Pancreas (tissue), 10 donors: ENCODE results near the gene ADGRG4. TPM values are rescaled to one million over a fixed set of nuclear protein-coding genes. Genes with fewer than 3 reads are reported as not detected.

Source experiments
- ATAC-seq, 4 donors: fragments of 200-7000 bp; cut with Tn5 transposase; one replicate each; pipeline versions ENCODE4 v1.8.0 to v1.9.1; 2020; ENCODE audit warnings: mild to moderate bottlenecking in 4 of 4, moderate library complexity in 4 of 4
- DNase-seq, 6 donors: peaks; one replicate each; pipeline ENCODE4 v3.0.0-alpha.2; 2020
- FAIRE-seq: peaks from 2 replicates; lab custom pipeline; 2012; peaks lifted over from hg19 to GRCh38; lab: Jason Lieb, UNC
- H3K27ac ChIP-seq, 4 donors: fragments of 200-600 bp; sonication (generic); 1 replicate in 3 of 4; 2 replicates in 1 of 4; pipeline versions ENCODE4 v1.5.0 to v1.8.0; 2020
- H3K27me3 ChIP-seq, 4 donors: fragments of 200-600 bp; one replicate each; pipeline ENCODE4 v1.8.0; 2021
- H3K36me3 ChIP-seq, 3 donors: fragments of 200-600 bp; sonication (generic) in 1 of 3; one replicate each; pipeline versions ENCODE4 v1.5.0 to v1.8.0; 2020 to 2021
- H3K4me1 ChIP-seq, 3 donors: fragments of 200-600 bp; one replicate each; pipeline ENCODE4 v1.8.0; 2021
- H3K4me3 ChIP-seq, 4 donors: fragments of 200-600 bp; sonication (generic) in 2 of 4; one replicate each; pipeline versions ENCODE4 v1.5.0 to v1.8.0; 2020 to 2021
- H3K9me3 ChIP-seq, 4 donors: fragments of 200-600 bp; one replicate each; pipeline ENCODE4 v1.8.0; 2021
- WGBS, 2 donors: extraction: QIAGEN DNeasy Blood & Tissue Kit; methylation state at CpG; one replicate each; pipeline ENCODE4 v1.1.7; 2013; 5-methylcytosine and 5-hydroxymethylcytosine counted together
- intact Hi-C, 3 donors: fragments of 100-400 bp; cut with DNase I; formaldehyde crosslinking; loops; one replicate each; pipeline versions ENCODE4 v1.11.1 to v1.14.2; 2022
- polyA plus RNA-seq, 2 donors: library from polyadenylated mRNA; stranded (reverse); fragments of 200-250 nt; gene quantifications; one replicate each; pipeline ENCODE4 v1.2.3, GENCODE V29; 2013
- total RNA-seq, 6 donors: library from RNA; stranded (reverse); fragmentation: NEBNext Ultra II Directional in 4 of 6; extraction: Animal tissue kit (Norgen Biotek cat#: 25700) in 4 of 6; gene quantifications; one replicate each; pipeline versions ENCODE4 v1.2.1 to v1.2.4, GENCODE V29; 2021 to 2023
- TF ChIP-seq, protein P1 (sequence below), 4 donors: fragments of 200-600 bp; sonication (generic) in 3 of 4; IDR thresholded peaks; one replicate each; pipeline versions ENCODE4 v1.5.0 to v1.8.0; 2021; ENCODE audit warnings: antibody characterized with exemption in 4 of 4
- donor health status: healthy with polysubstance abuse.
- donor health status: DM: no; HTN: no; CAD: no; lungs with moderate emphysema.
- donor health status: DM: no; HTN: no; CAD: no.
- donor health status: control.
- donor health status: control.
- donor health status: Bipolar disorder and iron deficiency.
- donor health status: DM: yes; HTN: yes; CAD: no.
- donor health status: DM: no; HTN: no; CAD: no.
- donor health status: DM: no; HTN: no; CAD: no.
- donor health status: DM: yes; HTN: yes; CAD: no.

The ADGRG4 gene
- total and polyA plus RNA-seq, 8 donors, result 0.02 TPM; not detected in 7

DNA sequence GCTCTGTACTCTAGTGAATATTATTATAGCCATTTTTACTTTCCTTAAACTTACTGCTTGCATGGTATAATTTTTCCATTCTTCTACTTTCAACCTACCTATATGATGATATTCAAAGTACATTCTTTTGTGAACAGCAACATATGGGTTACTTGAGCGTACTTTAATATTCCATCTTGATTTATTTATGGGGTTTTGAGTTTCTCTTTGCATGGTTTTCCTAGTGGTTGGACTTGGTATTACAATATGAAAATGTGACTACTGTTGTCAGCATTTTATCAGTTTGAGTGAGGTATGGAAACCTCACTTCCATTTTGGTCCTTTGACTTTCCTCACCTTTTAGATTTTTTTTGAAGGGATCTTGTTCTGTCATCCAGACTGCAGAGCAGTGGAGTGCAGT, 35.9 kb downstream of the ADGRG4 start:
- WGBS, 2 donors, result 72 to 82% methylated on average over 1 of the region's 1 CpG
- H3K9me3 ChIP-seq, result no peaks in the 10 kb centered on the region
- H3K4me1 ChIP-seq, result no peaks in the 10 kb centered on the region
- no peaks in the 10 kb centered on the region for H3K36me3 ChIP-seq
- H3K4me3 ChIP-seq, result no peak overlapping the region
- intact Hi-C loops, result no loop called here
- peaks cover 0 to 2% (median 0%) of the 10 kb centered on the region in 4 donors for H3K27me3 ChIP-seq
- ATAC-seq, result no peak
- peak; percentile 85 for FAIRE-seq
- no peak overlapping the region for H3K27ac ChIP-seq
- DNase-seq, result no peak
- TF ChIP-seq, protein P1, sequence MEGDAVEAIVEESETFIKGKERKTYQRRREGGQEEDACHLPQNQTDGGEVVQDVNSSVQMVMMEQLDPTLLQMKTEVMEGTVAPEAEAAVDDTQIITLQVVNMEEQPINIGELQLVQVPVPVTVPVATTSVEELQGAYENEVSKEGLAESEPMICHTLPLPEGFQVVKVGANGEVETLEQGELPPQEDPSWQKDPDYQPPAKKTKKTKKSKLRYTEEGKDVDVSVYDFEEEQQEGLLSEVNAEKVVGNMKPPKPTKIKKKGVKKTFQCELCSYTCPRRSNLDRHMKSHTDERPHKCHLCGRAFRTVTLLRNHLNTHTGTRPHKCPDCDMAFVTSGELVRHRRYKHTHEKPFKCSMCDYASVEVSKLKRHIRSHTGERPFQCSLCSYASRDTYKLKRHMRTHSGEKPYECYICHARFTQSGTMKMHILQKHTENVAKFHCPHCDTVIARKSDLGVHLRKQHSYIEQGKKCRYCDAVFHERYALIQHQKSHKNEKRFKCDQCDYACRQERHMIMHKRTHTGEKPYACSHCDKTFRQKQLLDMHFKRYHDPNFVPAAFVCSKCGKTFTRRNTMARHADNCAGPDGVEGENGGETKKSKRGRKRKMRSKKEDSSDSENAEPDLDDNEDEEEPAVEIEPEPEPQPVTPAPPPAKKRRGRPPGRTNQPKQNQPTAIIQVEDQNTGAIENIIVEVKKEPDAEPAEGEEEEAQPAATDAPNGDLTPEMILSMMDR (IDR thresholded peaks at IDR 0.05), result peak in 1 of 4 donors; percentile 41

DNA sequence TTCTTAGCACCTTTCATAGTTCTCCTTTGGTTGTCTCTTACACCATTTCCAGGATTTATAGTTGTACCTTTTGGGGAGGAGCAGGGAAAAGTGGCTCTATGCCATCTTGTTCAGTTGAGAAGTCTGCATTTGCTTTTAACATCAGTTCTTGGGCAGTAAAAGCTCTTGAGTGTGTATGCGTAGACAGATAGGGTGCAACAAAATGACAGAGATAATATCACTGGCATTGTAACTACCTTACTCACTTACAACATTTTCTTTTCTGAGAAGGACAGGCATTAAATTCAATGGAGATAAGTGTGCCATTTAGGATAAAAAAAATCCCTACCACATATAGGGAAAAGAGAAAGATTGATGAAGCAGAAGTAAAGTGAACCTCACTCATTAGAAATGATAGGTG, 38.9 kb downstream of the ADGRG4 start:
- no peak overlapping the region for H3K27ac ChIP-seq
- H3K4me3 ChIP-seq, result no peak overlapping the region
- H3K27me3 ChIP-seq, result peaks cover 0 to 10% (median 1%) of the 10 kb centered on the region in 4 donors
- WGBS, 2 donors, result 88 to 91% methylated on average over 1 of the region's 1 CpG
- DNase-seq (no peak), ATAC-seq (no peak), FAIRE-seq (no peak)
- H3K9me3 ChIP-seq, result no peaks in the 10 kb centered on the region
- H3K36me3 ChIP-seq, result no peaks in the 10 kb centered on the region
- TF ChIP-seq, protein P1 (IDR thresholded peaks at IDR 0.05), result no peak
- intact Hi-C loops, result no loop called here
- H3K4me1 ChIP-seq, result no peaks in the 10 kb centered on the region

DNA sequence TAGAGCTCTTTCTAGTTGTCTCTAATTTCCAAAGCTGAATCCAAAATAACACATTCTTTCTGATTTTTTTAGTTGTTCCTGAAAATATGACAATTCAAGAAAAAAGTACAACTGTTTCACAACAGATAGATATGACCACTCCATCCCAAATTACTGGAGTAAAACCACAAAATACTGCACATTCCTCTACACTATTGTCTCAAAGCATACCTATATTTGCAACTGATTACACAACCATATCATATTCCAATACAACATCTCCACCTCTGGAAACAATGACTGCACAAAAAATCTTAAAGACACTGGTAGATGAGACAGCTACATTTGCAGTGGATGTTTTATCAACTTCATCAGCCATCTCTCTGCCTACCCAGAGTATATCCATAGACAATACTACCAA, 43.6 kb downstream of the ADGRG4 start:
- FAIRE-seq, result peak; percentile 47
- TF ChIP-seq, protein P1 (IDR thresholded peaks at IDR 0.05), result no peak
- Histone ChIP-seq H3K27me3 (peaks cover 0 to 10% (median 1%) of the 10 kb centered on the region in 4 donors), H3K4me1 (no peaks in the 10 kb centered on the region), H3K27ac (no peak overlapping the region), H3K4me3 (no peak overlapping the region), H3K36me3 (no peaks in the 10 kb centered on the region), H3K9me3 (no peaks in the 10 kb centered on the region)
- no peak for ATAC-seq
- intact Hi-C loops, result no loop called here
- no peak for DNase-seq

DNA sequence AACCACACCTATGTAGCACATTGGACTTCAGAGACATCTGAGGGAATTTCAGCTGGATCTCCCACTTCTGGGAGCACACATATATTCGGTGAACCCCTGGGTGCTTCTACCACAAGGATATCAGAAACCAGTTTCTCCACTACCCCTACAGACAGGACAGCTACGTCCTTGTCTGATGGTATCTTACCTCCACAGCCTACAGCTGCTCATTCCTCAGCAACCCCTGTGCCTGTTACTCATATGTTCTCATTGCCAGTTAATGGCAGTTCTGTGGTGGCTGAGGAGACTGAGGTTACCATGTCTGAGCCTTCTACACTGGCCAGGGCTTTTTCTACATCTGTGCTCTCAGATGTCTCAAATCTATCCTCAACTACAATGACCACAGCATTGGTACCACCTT, 45.7 kb downstream of the ADGRG4 start:
- no peak for DNase-seq
- Histone ChIP-seq H3K9me3 (no peaks in the 10 kb centered on the region), H3K36me3 (no peaks in the 10 kb centered on the region), H3K4me1 (no peaks in the 10 kb centered on the region), H3K27me3 (peaks cover 0 to 10% (median 0%) of the 10 kb centered on the region in 4 donors), H3K4me3 (no peak overlapping the region), H3K27ac (no peak overlapping the region)
- ATAC-seq, result no peak
- TF ChIP-seq, protein P1 (IDR thresholded peaks at IDR 0.05), result no peak
- intact Hi-C loops, result no loop called here
- WGBS, 2 donors, result 41 to 49% methylated on average over 2 of the region's 2 CpGs
- FAIRE-seq, result no peak

DNA sequence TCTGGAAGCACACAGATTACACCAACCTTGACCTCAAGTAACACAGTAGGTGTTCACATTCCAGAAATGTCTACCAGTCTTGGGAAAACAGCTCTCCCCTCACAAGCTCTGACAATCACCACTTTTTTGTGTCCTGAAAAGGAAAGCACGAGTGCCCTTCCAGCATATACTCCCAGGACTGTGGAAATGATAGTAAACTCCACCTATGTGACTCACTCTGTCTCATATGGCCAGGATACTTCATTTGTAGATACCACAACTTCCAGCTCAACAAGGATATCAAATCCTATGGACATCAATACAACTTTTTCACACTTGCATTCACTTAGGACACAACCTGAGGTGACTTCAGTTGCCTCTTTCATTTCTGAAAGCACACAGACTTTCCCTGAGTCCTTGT, 46.9 kb downstream of the ADGRG4 start:
- no peaks in the 10 kb centered on the region for H3K9me3 ChIP-seq
- no peaks in the 10 kb centered on the region for H3K4me1 ChIP-seq
- no peak overlapping the region for H3K27ac ChIP-seq
- 30 to 52% methylated on average over 1 of the region's 1 CpG for WGBS, 2 donors
- H3K36me3 ChIP-seq, result no peaks in the 10 kb centered on the region
- DNase-seq, result no peak
- FAIRE-seq, result no peak
- ATAC-seq, result no peak
- TF ChIP-seq, protein P1 (IDR thresholded peaks at IDR 0.05), result no peak
- intact Hi-C loops, result no loop called here
- peaks cover 0 to 5% (median 0%) of the 10 kb centered on the region in 4 donors for H3K27me3 ChIP-seq
- no peak overlapping the region for H3K4me3 ChIP-seq
